ENCODE results near the gene TALDO1. TPM values are rescaled to one million over a fixed set of nuclear protein-coding genes. Genes with fewer than 3 reads are reported as not detected.

The TALDO1 gene
- total RNA-seq, 1 experiment from 2014 or later: 268 TPM

GRCh38 chr11:794766-795633 lies 47.7 kb downstream of the TALDO1 start:
- peaks cover 9% of the 10 kb centered on the region for H3K23me2 ChIP-seq (ENCODE audit: insufficient read length, low read depth, low read length, poor library complexity, severe bottlenecking)
- H3K27ac Mint-ChIP-seq: no peak overlapping the region
- no peak overlapping the region for H3K14ac ChIP-seq (ENCODE audit: insufficient read depth, low read length)
- H3K79me2 ChIP-seq (ENCODE audit: insufficient read depth, low read length): no peaks in the 10 kb centered on the region
- peaks cover 2% of the 10 kb centered on the region for H4K20me1 ChIP-seq (ENCODE audit: control insufficient read depth, insufficient read depth, insufficient read length)
- no peak overlapping the region for H2BK120ac ChIP-seq (ENCODE audit: low read depth, low read length, poor library complexity, severe bottlenecking)
- no peak overlapping the region for H3K27ac ChIP-seq (ENCODE audit: insufficient read length, low read depth, low read length)
- TF ChIP-seq, protein P1, sequence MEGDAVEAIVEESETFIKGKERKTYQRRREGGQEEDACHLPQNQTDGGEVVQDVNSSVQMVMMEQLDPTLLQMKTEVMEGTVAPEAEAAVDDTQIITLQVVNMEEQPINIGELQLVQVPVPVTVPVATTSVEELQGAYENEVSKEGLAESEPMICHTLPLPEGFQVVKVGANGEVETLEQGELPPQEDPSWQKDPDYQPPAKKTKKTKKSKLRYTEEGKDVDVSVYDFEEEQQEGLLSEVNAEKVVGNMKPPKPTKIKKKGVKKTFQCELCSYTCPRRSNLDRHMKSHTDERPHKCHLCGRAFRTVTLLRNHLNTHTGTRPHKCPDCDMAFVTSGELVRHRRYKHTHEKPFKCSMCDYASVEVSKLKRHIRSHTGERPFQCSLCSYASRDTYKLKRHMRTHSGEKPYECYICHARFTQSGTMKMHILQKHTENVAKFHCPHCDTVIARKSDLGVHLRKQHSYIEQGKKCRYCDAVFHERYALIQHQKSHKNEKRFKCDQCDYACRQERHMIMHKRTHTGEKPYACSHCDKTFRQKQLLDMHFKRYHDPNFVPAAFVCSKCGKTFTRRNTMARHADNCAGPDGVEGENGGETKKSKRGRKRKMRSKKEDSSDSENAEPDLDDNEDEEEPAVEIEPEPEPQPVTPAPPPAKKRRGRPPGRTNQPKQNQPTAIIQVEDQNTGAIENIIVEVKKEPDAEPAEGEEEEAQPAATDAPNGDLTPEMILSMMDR (conservative IDR thresholded peaks at IDR 0.05): no peak
- no peak overlapping the region for H2BK20ac ChIP-seq (ENCODE audit: low read depth, low read length, poor library complexity, severe bottlenecking)
- no peak overlapping the region for H4K91ac ChIP-seq (ENCODE audit: insufficient read length, low read depth, low read length)
- H3K18ac ChIP-seq (ENCODE audit: insufficient read length, low read depth, low read length): no peak overlapping the region
- H3K4me1 Mint-ChIP-seq: peaks cover 16 to 28% of the 10 kb centered on the region in 2 experiments
- WGBS (ENCODE audit: extremely low coverage, insufficient read length, low lambda C conversion rate): no CpG with 5 or more reads among the region's 38 CpGs
- H2BK5ac ChIP-seq (ENCODE audit: insufficient read length, low read length): no peak overlapping the region
- no peak overlapping the region for H3K4ac ChIP-seq (ENCODE audit: low read depth, low read length)
- H3K27me3 ChIP-seq (ENCODE audit: insufficient read depth, low read length): no peaks in the 10 kb centered on the region
- no peak overlapping the region for H3K56ac ChIP-seq (ENCODE audit: insufficient read length, low read depth, low read length)
- no peak overlapping the region; a peak in 1 of 5 replicates for H3K4me3 Mint-ChIP-seq
- H3K36me3 Mint-ChIP-seq (ENCODE audit: insufficient read depth in 1 of 3, low read depth in 3 of 3): peaks cover 0 to 16% (median 3%) of the 10 kb centered on the region in 3 experiments; a peak in 2 of 7 replicates
- H3T11ph ChIP-seq (ENCODE audit: low read length): no peak overlapping the region
- no peak overlapping the region for H2AFZ ChIP-seq (ENCODE audit: low read length)
- H4K8ac ChIP-seq (replicated peaks; ENCODE audit: insufficient read length, low read depth, low read length): no peak overlapping the region
- H3K79me1 ChIP-seq (ENCODE audit: insufficient read depth, low read depth, low read length, poor library complexity, severe bottlenecking): no peaks in the 10 kb centered on the region
- no peak overlapping the region for H2BK15ac ChIP-seq (ENCODE audit: low read depth, low read length)
- H2AK5ac ChIP-seq (ENCODE audit: insufficient read length, low read length): no peak overlapping the region
- H3K9me3 ChIP-seq (ENCODE audit: control insufficient read depth, low read depth, low read length): no peaks in the 10 kb centered on the region
- no peak for DNase-seq
- H2BK12ac ChIP-seq (ENCODE audit: insufficient read length, low read depth, low read length): no peak overlapping the region
- H3K9ac ChIP-seq (ENCODE audit: extremely low read depth, insufficient read length, low read length): no peak overlapping the region
- no peak overlapping the region for H3K23ac ChIP-seq (ENCODE audit: insufficient read length, low read depth, low read length)
- H3K9me3 Mint-ChIP-seq: no peaks in the 10 kb centered on the region
- no peak overlapping the region for H4K5ac ChIP-seq (ENCODE audit: insufficient read length, low read depth, low read length)
- H3K4me2 ChIP-seq (ENCODE audit: insufficient read depth, insufficient read length, low read length): no peak overlapping the region
- H3K4me1 ChIP-seq (ENCODE audit: insufficient read depth, low read length): no peaks in the 10 kb centered on the region; the same call in 1 of the 2 replicates
- H3K27me3 Mint-ChIP-seq (ENCODE audit: low read depth): no peaks in the 10 kb centered on the region

Data from H9 (cell line).